Fibroblast of pulmonary artery (primary cell): ENCODE measurements around the gene GAGE12H.

Source experiments
- DNase-seq: peaks from one replicate; pipeline ENCODE4 v3.0.0-alpha.2; 2010; ENCODE audit warnings: low read depth
- H3K4me3 ChIP-seq: replicated peaks from 2 replicates; pipeline ENCODE4 v1.5.1; 2011; ENCODE audit warnings: low read depth, mild to moderate bottlenecking, control low read depth, low read length, moderate library complexity
- TF ChIP-seq, protein P1 (sequence below): IDR thresholded peaks from 2 replicates; pipeline ENCODE4 v1.5.1; 2011; ENCODE audit warnings: mild to moderate bottlenecking, control low read depth, low read length, inconsistent platforms; ENCODE audit errors: missing control alignments

The GAGE12H gene

DNA sequence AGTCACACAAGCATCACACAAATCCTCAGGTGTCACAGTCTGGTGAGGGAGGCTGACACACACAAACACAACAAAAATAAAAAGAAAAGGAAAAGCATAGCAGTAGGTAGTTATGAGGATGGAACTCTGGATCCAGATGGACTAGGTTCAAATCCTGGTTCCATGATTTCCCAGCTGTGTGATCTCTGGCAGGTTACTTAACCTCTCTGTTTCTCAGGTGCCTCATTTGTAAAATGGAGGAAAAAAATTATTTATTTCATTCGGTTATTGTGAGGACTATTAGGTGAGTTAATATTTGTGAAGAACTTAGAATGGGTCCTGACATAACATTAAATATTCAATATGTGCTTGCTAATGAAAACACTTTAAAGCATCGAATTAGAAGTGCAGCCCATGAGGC lies 38.8 kb downstream of the GAGE12H start:
- TF ChIP-seq, protein P1, sequence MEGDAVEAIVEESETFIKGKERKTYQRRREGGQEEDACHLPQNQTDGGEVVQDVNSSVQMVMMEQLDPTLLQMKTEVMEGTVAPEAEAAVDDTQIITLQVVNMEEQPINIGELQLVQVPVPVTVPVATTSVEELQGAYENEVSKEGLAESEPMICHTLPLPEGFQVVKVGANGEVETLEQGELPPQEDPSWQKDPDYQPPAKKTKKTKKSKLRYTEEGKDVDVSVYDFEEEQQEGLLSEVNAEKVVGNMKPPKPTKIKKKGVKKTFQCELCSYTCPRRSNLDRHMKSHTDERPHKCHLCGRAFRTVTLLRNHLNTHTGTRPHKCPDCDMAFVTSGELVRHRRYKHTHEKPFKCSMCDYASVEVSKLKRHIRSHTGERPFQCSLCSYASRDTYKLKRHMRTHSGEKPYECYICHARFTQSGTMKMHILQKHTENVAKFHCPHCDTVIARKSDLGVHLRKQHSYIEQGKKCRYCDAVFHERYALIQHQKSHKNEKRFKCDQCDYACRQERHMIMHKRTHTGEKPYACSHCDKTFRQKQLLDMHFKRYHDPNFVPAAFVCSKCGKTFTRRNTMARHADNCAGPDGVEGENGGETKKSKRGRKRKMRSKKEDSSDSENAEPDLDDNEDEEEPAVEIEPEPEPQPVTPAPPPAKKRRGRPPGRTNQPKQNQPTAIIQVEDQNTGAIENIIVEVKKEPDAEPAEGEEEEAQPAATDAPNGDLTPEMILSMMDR: no peak
- no peak for DNase-seq
- no peak overlapping the region for H3K4me3 ChIP-seq

DNA sequence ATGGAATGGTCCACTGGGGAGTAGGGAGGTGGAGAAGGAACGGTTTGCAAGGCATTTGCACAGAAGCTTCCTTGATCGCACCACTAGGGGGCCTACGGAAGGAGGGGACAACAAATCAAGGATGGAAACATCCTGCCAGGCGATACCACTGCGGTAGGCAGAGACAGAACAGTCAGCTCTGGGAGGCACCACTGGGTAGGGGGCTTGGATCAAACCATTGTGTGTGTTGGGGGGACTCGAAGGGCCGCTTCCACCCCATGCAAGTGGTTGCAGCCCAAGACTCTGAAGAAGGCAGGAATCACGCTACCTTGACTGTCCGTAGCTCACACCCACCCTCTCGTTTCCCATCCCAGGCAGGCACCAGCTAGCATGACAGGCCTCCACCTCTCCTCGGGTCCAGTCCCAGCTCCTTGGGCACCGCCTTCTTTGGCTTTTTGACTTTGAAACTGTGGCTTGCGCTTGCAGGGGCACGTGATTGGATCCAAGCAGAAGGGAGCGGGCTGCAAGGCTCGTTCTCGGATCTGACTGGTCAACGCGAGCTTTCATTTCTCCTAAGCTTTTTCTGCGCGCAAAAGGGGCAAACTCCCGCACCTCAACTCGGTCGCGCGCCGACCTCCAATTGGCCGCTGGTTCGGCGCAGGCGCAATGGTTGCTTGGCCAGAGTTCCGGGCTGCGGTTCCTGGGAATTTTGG lies 47.5 kb downstream of the GAGE12H start:
- TF ChIP-seq, protein P1: no peak
- H3K4me3 ChIP-seq: no peak overlapping the region
- DNase-seq: no peak
